ENCODE data around the gene ANKRD44.

Gene ANKRD44

DNA sequence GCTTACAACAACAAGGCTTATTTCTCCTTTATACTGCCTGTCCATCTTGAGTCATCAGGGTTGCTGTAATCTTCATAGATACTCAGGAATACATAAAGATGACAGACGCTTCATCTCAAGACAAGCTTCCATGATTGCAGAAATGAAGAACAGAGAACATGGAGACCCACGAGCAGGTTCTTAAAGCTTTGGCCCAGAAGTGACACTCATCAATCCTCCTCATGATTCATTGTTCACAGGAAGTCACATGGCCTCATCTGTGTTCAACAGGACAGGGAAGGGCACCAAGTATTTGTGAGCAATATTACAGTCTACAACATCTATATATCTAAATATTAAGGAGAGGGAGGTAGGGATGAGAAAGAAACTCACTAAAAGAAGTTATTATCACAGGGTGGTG is 347.5 kb downstream of the ANKRD44 start:
- DNase-seq (ENCODE audit: low read depth): no peak
- no peak overlapping the region for H3K4me3 ChIP-seq (ENCODE audit: low read depth, low read length)

DNA sequence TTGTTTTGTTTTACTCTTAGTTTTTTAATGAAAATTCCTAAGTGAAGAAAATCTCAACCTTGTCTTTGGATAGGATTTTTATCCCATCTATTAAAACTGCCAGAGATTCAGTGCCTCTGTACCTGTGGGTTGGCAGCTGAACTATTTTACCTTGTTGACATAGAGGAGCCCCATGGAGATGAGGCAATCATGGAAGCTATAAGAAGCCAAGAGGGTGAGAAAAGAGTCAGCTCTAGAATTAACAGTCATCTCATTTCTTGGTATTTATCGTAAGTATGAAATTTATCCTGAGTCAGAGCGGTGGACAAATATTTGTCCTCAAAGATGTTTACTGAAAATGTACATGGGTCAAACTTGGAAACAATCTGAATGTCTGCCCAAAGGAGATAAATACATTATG is 348.3 kb downstream of the ANKRD44 start:
- no peak for DNase-seq (ENCODE audit: low read depth)
- H3K4me3 ChIP-seq (ENCODE audit: low read depth, low read length): no peak overlapping the region

DNA sequence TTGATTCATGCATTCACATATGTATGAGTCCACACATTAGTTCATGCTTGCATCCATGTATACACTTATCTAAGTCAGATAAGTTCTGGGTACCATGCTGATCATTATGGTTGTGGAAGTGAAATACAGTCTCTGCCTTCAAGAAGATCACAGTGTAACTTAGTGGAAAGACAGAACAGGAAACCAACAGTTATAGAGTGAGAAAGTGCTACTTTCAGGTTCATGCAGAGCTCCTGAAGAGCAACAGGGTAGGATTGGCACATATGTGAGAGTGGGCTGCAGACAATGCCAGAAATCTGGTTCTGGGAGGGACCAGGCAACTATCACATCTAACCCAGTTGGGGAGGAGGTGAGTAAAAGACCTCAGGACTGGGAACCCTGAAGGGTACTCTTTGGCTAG is 348.7 kb downstream of the ANKRD44 start:
- no peak overlapping the region for H3K4me3 ChIP-seq (ENCODE audit: low read depth, low read length)
- no peak for DNase-seq (ENCODE audit: low read depth)

DNA sequence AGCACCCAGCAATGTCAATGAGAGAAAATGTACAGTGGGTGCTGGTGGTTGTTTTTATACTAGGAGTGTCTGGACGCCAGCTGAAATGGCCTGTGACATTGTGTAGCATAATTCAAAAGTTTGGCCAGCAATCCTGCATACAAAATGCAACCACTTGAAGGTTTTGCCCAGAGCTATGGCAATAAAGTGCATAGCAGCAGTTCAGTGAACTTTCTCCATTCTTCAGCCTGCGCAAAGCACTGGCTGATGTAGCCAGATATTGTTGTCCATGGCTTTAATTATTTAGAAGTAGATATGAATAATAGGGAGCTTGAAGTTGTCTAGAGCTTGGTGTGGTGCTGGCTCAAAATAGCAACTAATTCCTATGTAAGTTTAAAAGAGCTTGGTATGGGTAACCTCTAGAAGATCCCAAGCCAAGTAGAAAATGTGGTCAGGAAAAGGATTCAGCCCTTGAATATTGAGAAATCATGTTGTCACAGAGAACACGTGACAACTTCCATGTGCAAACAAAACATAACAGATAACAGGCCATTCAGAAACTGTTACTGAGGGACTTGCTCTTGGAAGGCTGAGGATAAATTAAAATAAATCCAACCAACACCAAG is 350.7 kb downstream of the ANKRD44 start:
- DNase-seq (ENCODE audit: low read depth): no peak
- H3K4me3 ChIP-seq (ENCODE audit: low read depth, low read length): no peak overlapping the region

DNA sequence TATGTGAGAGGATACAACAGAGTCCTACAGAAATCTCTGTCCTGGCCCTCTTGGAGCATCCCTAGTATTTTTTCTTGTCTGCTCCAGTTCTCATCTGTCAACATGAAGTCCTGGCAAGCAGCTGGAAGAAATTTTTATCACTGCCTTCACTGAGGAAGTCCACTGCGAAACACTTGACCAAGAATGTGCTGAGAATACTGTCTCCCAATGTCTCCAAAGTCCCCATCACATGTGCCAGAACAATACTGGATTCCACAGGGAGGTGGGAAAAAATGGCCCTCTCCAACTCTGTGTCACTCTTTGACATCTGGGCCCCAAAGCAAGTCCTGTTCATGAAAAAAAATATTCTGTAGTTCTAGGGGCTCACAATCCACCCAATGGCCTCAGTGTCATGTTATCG is 351.3 kb downstream of the ANKRD44 start:
- no peak overlapping the region for H3K4me3 ChIP-seq (ENCODE audit: low read depth, low read length)
- DNase-seq (ENCODE audit: low read depth): no peak

DNA sequence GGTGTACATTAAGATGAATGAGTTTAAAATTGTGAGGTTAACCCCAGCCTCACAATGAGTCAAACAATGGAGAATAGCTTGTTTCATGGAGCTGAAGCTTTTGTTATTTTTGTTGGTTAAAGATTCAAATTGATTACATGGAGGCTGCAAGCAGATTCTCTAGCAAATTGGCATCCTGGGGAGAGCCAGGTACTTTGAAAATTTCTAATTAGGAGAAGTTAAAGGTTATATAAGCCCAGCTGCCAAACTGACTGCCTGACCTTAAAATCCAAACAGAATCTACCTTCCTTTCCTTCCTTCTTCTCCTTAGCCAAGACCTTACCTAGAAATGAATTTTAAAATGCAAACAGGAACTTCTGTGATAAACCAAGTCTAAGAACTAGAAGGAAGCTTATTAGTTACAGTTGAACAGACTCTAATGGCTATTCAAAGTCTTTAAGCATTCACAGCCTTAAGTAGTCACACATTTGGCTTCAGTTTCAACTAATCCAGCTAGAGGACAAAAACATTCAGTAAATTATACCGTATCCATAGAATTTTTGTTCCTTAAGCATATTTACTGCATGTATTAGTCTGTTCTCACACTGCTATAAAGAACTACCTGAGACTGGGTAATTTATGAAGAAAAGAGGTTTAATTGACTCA is 352.6 kb downstream of the ANKRD44 start:
- no peak for DNase-seq (ENCODE audit: low read depth)

DNA sequence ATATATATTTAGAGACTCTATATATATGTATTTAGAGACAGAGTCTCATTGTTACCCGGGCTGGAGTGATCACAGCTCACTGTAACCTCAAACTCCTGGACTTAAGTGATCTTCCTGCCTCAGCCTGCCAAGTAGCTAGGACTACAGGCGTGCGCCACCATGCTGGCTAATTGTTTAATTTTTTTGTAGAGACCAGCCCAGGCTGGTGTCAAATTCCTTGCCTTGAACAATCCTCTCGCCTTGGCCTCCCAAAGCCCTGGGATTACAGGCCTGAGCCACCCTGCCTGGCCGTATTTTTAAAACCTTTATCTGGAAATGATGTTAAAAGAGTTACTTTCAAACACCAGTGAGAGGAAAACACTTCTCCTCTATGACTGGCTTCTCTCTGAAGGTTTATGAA is 353.1 kb downstream of the ANKRD44 start:
- H3K4me3 ChIP-seq (ENCODE audit: low read depth, low read length): no peak overlapping the region
- DNase-seq (ENCODE audit: low read depth): no peak

More for the DNA sequence above, 352.6 kb downstream of the ANKRD44 start:
- H3K4me3 ChIP-seq (ENCODE audit: low read depth, low read length): no peak overlapping the region

DNA sequence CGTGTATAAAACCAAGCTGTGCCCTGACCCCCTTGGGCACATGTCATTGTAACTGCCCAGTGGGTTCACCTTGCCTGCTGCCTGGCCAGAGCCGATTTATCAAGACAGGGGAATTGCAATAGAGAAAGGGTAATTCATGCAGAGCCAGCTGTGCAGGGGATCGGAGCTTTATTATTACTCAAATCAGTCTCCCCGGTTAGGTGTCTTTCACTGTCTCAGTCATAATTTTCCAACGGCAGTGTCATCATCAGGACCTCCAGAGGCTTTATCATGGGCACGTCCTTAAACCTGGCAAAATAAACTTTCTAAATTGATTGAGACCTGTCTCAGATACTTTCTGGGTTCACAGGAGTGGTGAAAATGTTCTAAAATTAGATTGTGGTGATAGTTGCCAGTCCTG is 354.5 kb downstream of the ANKRD44 start:
- no peak for DNase-seq (ENCODE audit: low read depth)
- H3K4me3 ChIP-seq (ENCODE audit: low read depth, low read length): no peak overlapping the region

DNA sequence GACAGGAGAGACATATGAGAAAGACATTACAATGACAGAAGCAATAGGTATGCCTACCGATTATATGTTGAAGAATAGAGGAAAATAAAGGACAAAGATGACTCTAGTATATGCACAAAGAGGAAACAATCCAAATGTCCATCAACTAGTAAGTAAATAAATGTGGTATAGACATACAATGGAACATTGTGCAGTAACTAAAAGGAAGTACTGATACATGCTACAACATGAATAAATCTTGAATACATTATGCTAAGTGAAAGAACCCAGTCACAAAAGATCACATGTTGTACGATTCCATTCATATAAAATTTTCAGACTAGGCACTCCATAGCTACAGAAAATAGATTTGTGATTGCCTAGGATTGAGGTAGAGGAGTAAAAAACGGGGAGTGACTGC is 355.5 kb downstream of the ANKRD44 start:
- DNase-seq (ENCODE audit: low read depth): no peak
- no peak overlapping the region for H3K4me3 ChIP-seq (ENCODE audit: low read depth, low read length)

DNA sequence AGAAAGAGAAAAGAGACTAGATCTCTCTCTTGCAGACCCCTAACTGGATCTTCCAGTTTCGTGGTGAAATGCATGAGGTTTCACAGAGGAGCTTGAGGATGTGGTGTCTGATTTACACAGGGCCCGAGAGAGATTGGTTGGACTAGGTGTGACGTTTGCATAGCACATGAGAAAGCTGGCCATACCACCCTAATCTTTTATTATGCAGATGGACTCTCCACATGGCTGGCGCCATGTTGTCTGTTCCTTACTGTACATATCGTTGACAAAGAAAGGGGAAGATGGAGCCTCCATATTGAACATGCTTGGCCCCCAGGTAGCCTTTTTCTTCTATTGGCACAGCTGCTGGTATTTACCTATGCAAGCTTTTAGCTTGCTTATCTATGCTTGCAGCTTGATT is 356.6 kb downstream of the ANKRD44 start:
- DNase-seq (ENCODE audit: low read depth): no peak
- H3K4me3 ChIP-seq (ENCODE audit: low read depth, low read length): no peak overlapping the region

DNA sequence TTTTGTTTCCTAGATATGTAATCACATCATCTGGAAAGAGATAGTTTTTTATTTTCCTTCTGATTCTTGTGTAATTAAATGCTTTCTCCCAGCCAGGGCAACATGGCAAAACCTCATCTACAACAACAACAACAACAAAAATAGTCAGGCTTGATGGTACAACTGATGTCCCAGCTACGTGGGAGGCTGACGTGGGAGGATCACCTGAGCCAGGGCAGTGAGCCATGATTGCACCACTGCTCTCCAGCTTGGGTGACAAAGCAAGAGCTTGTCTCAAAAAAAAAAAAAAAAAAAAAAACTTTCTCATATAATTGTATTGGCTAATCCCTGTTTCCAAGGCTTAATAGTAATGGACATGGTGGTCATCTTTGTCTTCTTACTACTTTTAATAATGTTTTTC is 357.6 kb downstream of the ANKRD44 start:
- H3K4me3 ChIP-seq (ENCODE audit: low read depth, low read length): no peak overlapping the region
- no peak for DNase-seq (ENCODE audit: low read depth)

DNA sequence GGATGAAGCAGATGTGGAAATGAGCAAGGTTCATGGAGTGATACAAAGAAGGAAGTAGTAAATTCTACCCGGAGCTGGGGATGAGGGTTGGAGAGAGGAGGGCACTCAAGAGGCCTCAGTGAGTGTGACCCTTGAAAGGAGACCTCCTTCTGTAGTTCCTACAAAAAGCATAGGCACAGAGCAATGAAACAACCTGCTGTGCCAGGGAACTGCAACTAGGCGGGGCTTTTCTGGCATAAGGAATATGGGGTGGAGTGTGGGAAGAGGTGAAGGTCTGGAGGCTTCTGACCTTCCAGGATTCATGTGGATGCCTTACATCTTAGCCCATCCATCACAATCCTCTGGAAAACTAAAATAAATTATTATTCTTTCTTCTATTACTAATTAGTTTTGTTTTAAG is 358.6 kb downstream of the ANKRD44 start:
- DNase-seq (ENCODE audit: low read depth): no peak
- H3K4me3 ChIP-seq (ENCODE audit: low read depth, low read length): no peak overlapping the region

DNA sequence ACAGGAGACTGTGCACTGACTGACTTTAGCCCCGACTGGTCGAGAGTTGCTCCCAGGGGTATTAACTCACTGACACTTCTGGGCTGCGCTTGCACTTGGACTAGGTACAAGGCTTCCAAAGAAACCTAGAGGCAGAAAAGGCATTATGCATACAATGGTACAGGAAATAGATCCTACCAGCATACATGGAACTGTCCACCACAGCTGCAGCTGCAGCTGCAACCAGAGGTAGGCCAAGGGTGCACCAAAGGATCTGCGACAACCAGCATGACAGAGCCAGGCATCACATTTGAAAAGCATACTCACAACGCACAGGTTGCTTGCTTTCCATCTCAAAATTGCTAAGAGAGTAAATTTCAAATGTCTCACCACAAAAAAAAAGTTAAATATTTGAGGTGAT is 361.5 kb downstream of the ANKRD44 start:
- no peak for DNase-seq (ENCODE audit: low read depth)

DNA sequence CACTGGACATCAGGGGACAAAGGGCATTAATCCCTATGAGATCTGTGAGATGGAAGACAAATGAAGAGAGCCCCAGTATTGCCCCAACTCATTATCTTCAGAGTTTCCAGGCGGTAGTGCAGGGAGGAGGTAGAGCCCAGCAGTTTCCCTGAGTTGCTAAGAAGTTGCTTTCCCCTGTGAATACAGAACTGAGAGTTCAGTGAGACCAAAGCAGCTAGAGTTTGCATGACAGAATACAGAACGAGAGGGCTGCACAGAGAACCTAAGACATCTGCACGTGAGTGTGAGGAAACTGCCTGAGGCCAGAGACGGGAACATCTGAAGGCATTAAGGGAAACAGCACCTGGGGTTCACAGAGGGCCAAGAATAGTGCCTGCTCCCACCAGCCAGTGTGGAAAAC is 366.0 kb downstream of the ANKRD44 start:
- H3K4me3 ChIP-seq (ENCODE audit: low read depth, low read length): no peak overlapping the region
- no peak for DNase-seq (ENCODE audit: low read depth)

More for the DNA sequence above, 361.5 kb downstream of the ANKRD44 start:
- no peak overlapping the region for H3K4me3 ChIP-seq (ENCODE audit: low read depth, low read length)

DNA sequence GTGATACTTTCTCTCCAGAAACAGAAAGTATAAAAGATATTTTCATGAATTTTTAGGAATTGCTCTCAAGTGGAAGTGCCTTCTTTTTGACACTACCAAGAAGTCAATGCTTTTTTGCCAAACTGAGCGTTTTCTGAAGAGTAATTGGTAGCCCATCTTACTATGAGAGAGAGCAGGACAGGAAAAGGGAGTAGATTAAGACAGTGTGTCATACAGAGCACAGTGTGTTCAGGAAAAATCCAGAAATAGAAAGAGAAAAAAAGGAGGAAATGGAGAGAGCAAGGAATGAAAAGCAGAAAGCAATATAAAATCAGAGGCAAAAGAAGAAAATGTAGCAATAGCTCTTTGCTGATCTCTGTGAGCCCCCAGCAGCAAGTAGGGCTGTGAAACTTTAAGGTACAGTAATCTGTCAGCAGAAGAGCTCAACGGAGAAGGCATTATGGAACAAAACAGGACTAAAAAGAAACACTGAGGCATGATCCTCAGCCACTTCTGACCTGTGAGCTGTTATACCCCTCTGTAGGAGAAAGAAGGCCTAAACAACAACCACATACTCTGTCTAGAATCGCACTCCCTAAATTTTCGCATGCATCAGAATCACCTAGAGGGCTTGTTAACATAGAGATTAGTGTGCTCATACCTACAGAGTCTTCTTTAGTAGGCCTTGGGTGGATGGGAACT is 369.0 kb downstream of the ANKRD44 start:
- DNase-seq (ENCODE audit: low read depth): no peak
- H3K4me3 ChIP-seq (ENCODE audit: low read depth, low read length): no peak overlapping the region

DNA sequence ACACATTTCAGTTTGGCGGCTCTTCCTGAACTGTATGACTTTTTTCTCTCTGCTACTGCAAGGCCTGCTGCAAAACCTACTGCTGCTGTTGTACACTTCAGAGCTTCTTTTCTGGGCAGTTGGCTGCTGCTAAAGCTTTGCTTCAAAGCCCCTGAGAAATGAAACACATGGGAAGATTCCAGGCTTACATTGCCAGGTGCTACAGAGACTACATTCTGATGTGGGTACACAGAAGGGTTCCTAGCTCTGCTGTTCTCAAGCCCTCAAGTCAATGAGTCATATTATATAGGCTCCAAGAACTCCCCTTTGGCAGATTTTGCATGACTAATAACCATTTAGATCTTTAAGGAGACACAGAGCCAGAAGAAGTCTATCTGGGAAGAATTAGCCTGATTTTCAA is 371.2 kb downstream of the ANKRD44 start:
- no peak overlapping the region for H3K4me3 ChIP-seq (ENCODE audit: low read depth, low read length)
- DNase-seq (ENCODE audit: low read depth): peak; percentile 82
